Type B pancreatic cell (in vitro differentiated cells): ENCODE measurements around the gene PIGW. TPM values are rescaled to one million over a fixed set of nuclear protein-coding genes. Genes with fewer than 3 reads are reported as not detected.

ENCODE experiments used
- DNase-seq: peaks from one replicate; pipeline ENCODE4 v3.0.0; 2021; ENCODE audit warnings: mixed read lengths; ENCODE audit not compliant: unreplicated experiment; ENCODE audit errors: extremely low spot score
- H3K27ac Mint-ChIP-seq: 2 replicates; pipeline ENCODE4 v1.8.0; 2021; ENCODE audit warnings: mild to moderate bottlenecking, mixed read lengths
- H3K27me3 Mint-ChIP-seq: 2 replicates; pipeline ENCODE4 v1.8.0; 2021; ENCODE audit warnings: mixed read lengths
- H3K36me3 Mint-ChIP-seq: 2 replicates; pipeline ENCODE4 v1.8.0; 2021; ENCODE audit warnings: mixed read lengths
- H3K4me1 Mint-ChIP-seq: one replicate; pipeline ENCODE4 v1.8.0; 2021; ENCODE audit warnings: mixed read lengths; ENCODE audit not compliant: unreplicated experiment
- H3K4me3 Mint-ChIP-seq: 2 replicates; pipeline ENCODE4 v1.8.0; 2021; ENCODE audit warnings: mild to moderate bottlenecking, mixed read lengths
- H3K9me3 Mint-ChIP-seq: 2 replicates; pipeline ENCODE4 v1.8.0; 2021; ENCODE audit warnings: mixed read lengths
- total RNA-seq: library from RNA; stranded (reverse); gene quantifications from 2 replicates; pipeline ENCODE4 v1.2.1, GENCODE V29; 2021; ENCODE audit warnings: low replicate concordance
- TF ChIP-seq, protein P1 (sequence below): fragments of 200-600 bp; sonication (generic); conservative IDR thresholded peaks from 2 replicates; pipeline ENCODE4 v1.5.0; 2021; ENCODE audit warnings: antibody characterized with exemption, mild to moderate bottlenecking

The PIGW gene
- total RNA-seq, 1 donor from 2014 or later: 13.5 TPM

DNA sequence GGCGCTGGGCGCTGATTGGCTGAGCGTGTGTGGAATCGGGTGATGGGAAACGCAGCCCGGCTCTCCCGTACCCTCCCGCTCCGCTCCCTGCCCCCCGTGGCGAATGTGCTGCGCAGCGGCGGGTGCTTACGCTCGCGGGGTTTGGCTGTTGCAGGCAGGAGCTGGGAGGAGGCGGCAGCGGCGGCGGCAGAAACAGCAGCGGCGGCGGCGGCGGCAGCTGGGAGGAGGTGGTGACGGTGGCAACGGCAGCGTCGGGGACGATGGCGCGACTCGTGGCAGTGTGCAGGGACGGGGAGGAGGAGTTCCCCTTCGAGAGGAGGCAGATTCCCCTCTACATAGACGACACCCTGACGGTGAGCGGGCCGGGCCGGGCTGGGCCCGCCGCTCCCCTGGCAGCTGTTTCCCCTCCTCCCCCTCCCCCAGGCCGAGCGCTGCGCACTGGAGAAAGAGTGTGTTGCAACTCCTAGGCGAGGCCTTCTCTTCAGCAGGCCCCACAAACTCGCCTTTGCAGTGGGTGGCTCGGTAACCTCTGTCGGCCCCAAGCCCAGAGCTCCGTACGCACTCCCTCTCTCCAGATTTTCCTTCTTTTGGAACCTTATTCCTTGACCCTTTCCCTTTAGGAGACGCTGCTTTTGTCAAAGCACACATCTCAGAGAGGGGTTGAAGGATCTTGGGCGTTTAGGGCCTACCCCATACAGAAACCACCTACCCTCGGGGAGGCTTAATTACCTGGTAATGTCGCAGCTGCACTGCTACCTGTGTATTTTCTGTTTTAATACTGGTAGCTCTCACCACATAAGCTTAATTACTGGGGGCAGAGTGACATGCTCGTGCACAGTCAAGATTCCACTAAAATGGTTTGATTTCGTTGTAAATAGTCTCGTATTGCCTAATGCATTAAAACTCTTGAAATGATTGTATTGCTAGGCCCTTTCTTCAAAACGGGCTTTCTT, 11.0 kb downstream of the PIGW start:
- TF ChIP-seq, protein P1, sequence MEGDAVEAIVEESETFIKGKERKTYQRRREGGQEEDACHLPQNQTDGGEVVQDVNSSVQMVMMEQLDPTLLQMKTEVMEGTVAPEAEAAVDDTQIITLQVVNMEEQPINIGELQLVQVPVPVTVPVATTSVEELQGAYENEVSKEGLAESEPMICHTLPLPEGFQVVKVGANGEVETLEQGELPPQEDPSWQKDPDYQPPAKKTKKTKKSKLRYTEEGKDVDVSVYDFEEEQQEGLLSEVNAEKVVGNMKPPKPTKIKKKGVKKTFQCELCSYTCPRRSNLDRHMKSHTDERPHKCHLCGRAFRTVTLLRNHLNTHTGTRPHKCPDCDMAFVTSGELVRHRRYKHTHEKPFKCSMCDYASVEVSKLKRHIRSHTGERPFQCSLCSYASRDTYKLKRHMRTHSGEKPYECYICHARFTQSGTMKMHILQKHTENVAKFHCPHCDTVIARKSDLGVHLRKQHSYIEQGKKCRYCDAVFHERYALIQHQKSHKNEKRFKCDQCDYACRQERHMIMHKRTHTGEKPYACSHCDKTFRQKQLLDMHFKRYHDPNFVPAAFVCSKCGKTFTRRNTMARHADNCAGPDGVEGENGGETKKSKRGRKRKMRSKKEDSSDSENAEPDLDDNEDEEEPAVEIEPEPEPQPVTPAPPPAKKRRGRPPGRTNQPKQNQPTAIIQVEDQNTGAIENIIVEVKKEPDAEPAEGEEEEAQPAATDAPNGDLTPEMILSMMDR: peak; percentile 23
- no peaks in the 10 kb centered on the region for H3K27me3 Mint-ChIP-seq
- DNase-seq: peak; percentile 99
- peak overlapping the region; percentile 94 for H3K27ac Mint-ChIP-seq
- H3K9me3 Mint-ChIP-seq: no peaks in the 10 kb centered on the region
- H3K4me1 Mint-ChIP-seq: peaks cover 20% of the 10 kb centered on the region
- H3K4me3 Mint-ChIP-seq: peak overlapping the region; percentile 94
- H3K36me3 Mint-ChIP-seq: peaks cover 7% of the 10 kb centered on the region

DNA sequence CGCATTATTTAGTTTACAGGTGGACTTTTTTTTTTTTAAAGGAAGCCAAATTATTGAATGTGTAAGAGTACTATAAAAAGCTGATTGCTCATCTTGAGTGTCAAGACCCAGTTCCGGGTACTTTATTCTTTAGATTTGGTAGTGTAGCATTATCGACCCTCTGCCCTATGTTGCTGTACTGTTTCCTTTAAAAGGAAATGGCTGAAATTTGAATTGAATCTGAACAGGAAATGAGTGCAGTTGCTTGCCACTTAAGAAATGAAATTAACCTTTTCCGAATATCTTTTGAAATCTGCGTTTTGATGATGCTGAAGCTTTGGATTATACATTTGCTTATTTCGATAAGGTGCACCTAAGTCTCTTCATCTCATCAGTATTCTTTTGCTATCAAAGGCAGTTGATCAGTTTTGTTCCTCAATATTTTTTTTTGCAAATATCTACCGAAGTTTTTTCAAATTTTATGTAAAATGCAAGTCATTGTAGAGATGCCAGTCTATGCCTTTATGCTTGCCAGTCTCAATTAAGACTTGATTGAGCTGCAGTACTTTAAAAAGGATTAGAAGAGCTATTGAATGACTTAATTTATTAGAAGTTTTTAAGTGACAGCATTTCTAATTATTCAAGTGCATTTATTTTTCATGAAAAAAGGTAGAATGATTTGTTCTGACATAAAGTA, 11.8 kb downstream of the PIGW start:
- TF ChIP-seq, protein P1: no peak
- no peaks in the 10 kb centered on the region for H3K27me3 Mint-ChIP-seq
- H3K9me3 Mint-ChIP-seq: no peaks in the 10 kb centered on the region

DNA sequence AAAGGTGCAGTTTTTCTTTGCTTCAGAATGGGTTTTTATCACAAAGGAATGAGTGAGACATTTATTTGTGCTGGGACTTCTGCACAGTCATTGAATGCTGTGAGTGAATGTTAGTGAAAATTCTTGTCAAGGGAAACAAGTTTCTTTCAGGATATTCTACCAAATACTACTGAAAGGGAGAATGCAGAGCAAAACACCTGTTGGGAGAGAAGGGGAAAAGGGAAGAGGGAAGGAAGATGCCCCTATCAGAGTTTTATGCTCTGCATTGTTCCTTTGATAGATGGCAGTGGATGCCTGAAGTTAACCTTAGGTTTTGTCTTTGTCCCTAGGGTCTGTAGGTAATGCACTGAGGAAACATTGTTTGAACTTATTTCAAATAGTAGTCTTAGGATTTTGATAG, 13.0 kb downstream of the PIGW start:
- no peak for DNase-seq
- H3K27ac Mint-ChIP-seq: peak overlapping the region; percentile 94
- H3K36me3 Mint-ChIP-seq: peaks cover 9% of the 10 kb centered on the region
- TF ChIP-seq, protein P1: no peak
- H3K4me3 Mint-ChIP-seq: peak overlapping the region; percentile 94
- peaks cover 26% of the 10 kb centered on the region for H3K4me1 Mint-ChIP-seq
- no peaks in the 10 kb centered on the region for H3K27me3 Mint-ChIP-seq
- no peaks in the 10 kb centered on the region for H3K9me3 Mint-ChIP-seq

More for the DNA sequence above, 11.8 kb downstream of the PIGW start:
- Mint-ChIP-seq H3K36me3 (peaks cover 9% of the 10 kb centered on the region), H3K4me3 (peak overlapping the region; percentile 94), H3K27ac (peak overlapping the region; percentile 94), H3K4me1 (peaks cover 22% of the 10 kb centered on the region)
- no peak for DNase-seq

DNA sequence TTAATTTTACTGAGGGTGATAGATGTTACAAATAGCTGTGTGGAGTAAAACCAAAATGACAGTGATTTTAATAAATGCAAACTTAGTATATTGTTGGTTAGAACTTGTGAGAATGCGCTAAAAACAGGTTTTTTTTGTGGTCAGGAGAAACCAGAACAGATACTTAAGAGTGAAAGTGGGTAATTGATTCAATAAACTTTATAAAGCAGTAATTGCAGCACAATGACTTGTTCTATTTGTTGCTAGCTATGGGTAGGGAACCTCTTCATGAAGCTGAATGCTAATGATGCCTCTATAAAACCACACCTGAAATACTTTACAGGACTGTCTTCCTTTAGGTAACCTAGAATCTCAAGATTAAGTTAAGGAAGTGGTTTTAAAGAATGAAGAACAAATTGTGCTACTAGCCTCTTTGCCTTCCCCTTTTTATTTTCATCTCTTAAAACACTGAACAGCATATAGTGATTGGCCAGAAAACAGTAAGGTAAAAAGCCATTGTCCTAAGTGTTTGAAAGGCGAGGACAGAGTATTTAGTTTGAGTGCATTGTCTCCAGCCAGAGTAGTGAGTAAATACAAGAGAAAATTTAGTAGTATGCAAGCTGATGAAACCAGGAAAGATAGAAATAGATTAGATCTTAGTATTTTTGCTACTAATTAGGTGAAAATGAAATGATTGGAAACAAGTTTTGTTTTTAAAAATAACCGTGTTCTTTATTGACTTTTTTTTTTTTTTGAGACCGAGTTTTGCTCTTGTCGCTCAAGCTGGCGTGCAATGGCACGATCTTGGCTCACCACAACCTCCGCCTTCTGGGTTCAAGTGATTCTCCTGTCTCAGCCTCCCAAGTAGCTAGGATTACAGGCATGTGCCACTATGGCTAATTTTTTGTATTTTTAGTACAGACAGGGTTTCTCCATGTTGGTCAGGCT, 16.0 kb downstream of the PIGW start:
- Mint-ChIP-seq H3K36me3 (peaks cover 11% of the 10 kb centered on the region), H3K4me3 (no peak overlapping the region), H3K27ac (peak overlapping the region; percentile 64), H3K27me3 (no peaks in the 10 kb centered on the region), H3K9me3 (no peaks in the 10 kb centered on the region), H3K4me1 (peaks cover 22% of the 10 kb centered on the region)
- TF ChIP-seq, protein P1: no peak
- no peak for DNase-seq

DNA sequence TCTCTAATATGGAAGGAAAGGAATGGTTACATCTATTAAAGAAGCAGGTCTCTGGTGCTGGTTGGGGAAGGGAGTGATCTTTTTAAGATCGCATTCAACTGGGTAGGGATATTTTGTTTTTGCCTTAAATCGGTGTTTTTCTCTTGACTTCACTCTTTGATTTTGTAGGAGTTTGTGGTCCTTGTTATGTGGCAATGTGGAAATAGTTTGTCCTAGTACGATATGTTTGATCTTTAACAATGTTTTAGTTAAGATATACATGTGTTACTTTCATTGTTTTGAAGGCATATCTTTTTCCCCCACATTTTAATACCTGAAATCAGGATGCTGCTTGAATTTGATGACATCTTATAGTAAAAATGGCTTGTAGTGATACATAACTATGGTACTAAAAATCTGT, 18.7 kb downstream of the PIGW start:
- Mint-ChIP-seq H3K4me1 (peaks cover 11% of the 10 kb centered on the region), H3K4me3 (no peak overlapping the region), H3K9me3 (no peaks in the 10 kb centered on the region), H3K27ac (peak overlapping the region; percentile 30), H3K36me3 (peaks cover 21% of the 10 kb centered on the region), H3K27me3 (no peaks in the 10 kb centered on the region)
- no peak for DNase-seq
- TF ChIP-seq, protein P1: no peak
